Body of pancreas (tissue), 4 donors: ENCODE measurements around the gene KCNQ5. TPM values are rescaled to one million over a fixed set of nuclear protein-coding genes. Genes with fewer than 3 reads are reported as not detected.

Source experiments
- ATAC-seq: fragments of 150-250 bp; one replicate; pipeline ENCODE4 v1.9.1; 2016
- DNase-seq, 4 donors: peaks; one replicate each; pipeline ENCODE4 v3.0.0-alpha.2; 2019
- H3K27ac ChIP-seq, 4 donors: fragments of 200-600 bp; sonication (generic); 1 replicate in 3 of 4; 2 replicates in 1 of 4; pipeline versions ENCODE4 v1.5.1 to v1.6.1; 2016 to 2019; ENCODE audit warnings: mild to moderate bottlenecking in 1 of 4, mixed read lengths in 1 of 4, moderate library complexity in 1 of 4
- H3K27me3 ChIP-seq, 2 donors: fragments of 200-600 bp; sonication (generic); one replicate each; pipeline ENCODE4 v1.6.0; 2016; ENCODE audit warnings: mild to moderate bottlenecking in 1 of 2
- H3K36me3 ChIP-seq, 2 donors: fragments of 200-600 bp; sonication (generic); replicated peaks in 1 of 2; 2 replicates each; pipeline ENCODE4 v1.5.1; 2016; ENCODE audit warnings: low read depth in 2 of 2; ENCODE audit not compliant: insufficient read depth in 1 of 2
- H3K4me1 ChIP-seq: fragments of 200-600 bp; sonication (generic); one replicate; pipeline ENCODE4 v1.6.0; 2016
- H3K4me3 ChIP-seq, 2 donors: fragments of 200-600 bp; sonication (generic); 1 replicate in 1 of 2; 2 replicates in 1 of 2; pipeline ENCODE4 v1.5.1; 2016 to 2019
- H3K9me3 ChIP-seq, 3 donors: fragments of 200-600 bp; sonication (generic); 1 replicate in 2 of 3; 2 replicates in 1 of 3; pipeline ENCODE4 v1.5.1; 2016
- POLR2A ChIP-seq, 3 donors: fragments of 450-650 bp; IDR thresholded peaks; one replicate each; pipeline ENCODE4 v1.6.1; 2016; ENCODE audit warnings: antibody characterized with exemption in 3 of 3, mild to moderate bottlenecking in 2 of 3
- WGBS, 2 donors: methylation state at CpG; one replicate each; pipeline ENCODE4 v1.1.5; 2017; 5-methylcytosine and 5-hydroxymethylcytosine counted together
- intact Hi-C: fragments of 100-400 bp; cut with DNase I; formaldehyde crosslinking; loops from one replicate; pipeline ENCODE4 v1.15.1; 2023
- total RNA-seq, 2 donors: library from RNA; depleted of rRNA; stranded (reverse); fragments of >200 nt; gene quantifications; one replicate each; pipeline ENCODE4 v1.1.0, GENCODE V29; 2016
- TF ChIP-seq, protein P1 (sequence below), 7 experiments: fragments of 450-650 bp in 4 of 7; fragments of 200-600 bp in 3 of 7; sonication (generic) in 3 of 7; IDR thresholded peaks; one replicate each; pipeline ENCODE4 v1.5.1; 2016 to 2019; ENCODE audit warnings: antibody characterized with exemption in 7 of 7

The KCNQ5 gene
- total RNA-seq, 2 donors from 2014 or later = 1.0 to 1.6 TPM

DNA sequence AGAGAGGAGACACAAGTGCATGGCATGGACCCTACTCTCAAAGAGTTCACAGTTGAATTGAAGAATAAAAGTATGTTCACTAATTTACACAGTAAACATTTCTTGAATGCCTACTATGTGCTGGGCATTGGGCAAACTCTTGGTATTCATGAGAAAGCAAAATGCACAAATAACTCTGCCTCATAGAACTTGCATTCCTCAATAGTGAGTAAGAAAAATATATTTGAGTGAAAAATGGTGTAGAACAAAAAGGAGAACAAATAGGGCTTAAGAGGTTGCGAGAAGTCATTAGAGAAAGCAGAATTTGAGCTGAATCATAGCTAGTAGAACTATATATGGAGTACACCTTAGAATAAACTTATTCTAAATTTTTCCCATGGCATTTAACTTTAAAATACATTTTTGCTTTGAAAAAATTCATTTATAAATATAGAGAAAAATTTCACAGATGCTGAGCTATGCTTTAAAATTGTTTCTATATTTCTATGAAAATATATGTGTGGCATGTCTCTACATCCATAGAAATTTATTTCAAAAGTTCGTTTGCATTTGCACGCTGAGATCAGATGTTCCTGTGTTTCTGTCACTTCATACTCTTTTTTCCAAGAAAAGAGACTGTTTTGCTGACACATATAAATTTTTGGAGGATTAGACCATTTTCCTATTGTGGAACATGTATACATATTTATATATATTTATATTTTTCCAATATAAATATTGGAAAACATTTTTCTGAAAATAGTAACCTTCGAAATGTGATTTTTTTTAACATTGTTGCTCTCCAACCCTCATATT lies 236.1 kb downstream of the KCNQ5 start:
- H3K4me1 ChIP-seq = no peaks in the 10 kb centered on the region
- ATAC-seq (no peak), DNase-seq (no peak)
- TF ChIP-seq, protein P1, sequence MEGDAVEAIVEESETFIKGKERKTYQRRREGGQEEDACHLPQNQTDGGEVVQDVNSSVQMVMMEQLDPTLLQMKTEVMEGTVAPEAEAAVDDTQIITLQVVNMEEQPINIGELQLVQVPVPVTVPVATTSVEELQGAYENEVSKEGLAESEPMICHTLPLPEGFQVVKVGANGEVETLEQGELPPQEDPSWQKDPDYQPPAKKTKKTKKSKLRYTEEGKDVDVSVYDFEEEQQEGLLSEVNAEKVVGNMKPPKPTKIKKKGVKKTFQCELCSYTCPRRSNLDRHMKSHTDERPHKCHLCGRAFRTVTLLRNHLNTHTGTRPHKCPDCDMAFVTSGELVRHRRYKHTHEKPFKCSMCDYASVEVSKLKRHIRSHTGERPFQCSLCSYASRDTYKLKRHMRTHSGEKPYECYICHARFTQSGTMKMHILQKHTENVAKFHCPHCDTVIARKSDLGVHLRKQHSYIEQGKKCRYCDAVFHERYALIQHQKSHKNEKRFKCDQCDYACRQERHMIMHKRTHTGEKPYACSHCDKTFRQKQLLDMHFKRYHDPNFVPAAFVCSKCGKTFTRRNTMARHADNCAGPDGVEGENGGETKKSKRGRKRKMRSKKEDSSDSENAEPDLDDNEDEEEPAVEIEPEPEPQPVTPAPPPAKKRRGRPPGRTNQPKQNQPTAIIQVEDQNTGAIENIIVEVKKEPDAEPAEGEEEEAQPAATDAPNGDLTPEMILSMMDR (IDR thresholded peaks at IDR 0.05) = no peak
- TF ChIP-seq POLR2A (IDR thresholded peaks at IDR 0.05) = no peak
- H3K36me3 ChIP-seq = no peaks in the 10 kb centered on the region
- intact Hi-C loops = no loop called here
- H3K27ac ChIP-seq = no peak overlapping the region
- H3K9me3 ChIP-seq = no peaks in the 10 kb centered on the region
- no peaks in the 10 kb centered on the region for H3K27me3 ChIP-seq
- H3K4me3 ChIP-seq = no peak overlapping the region
- 89 to 93% methylated on average over 4 of the region's 4 CpGs for WGBS, 2 donors

DNA sequence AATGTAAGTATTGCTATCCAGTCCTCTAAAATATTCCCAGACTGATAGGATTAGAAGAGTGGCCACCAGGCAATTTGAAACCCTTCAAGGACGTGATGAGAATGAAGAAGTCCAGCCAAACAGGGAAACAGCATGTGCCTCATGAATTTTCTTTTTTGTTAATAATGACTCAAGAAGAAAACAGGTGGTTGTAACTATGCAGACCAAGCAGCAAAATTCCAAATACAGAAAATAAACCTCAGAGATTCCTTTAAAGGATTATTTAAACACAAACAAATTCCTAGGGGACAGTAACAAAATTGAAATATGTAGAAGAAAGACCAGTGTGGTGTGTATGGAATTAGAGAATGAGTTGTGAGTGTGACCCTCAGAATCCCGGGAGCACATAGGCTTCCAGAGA lies 239.2 kb downstream of the KCNQ5 start:
- 65 to 77% methylated on average over 2 of the region's 2 CpGs for WGBS, 2 donors
- H3K27ac ChIP-seq = no peak overlapping the region
- no peak for DNase-seq
- H3K36me3 ChIP-seq = no peaks in the 10 kb centered on the region
- peaks cover 14% of the 10 kb centered on the region for H3K4me1 ChIP-seq
- ATAC-seq = no peak
- TF ChIP-seq, protein P1 (IDR thresholded peaks at IDR 0.05) = no peak
- no peak for TF ChIP-seq POLR2A (IDR thresholded peaks at IDR 0.05)
- no peaks in the 10 kb centered on the region for H3K9me3 ChIP-seq
- H3K27me3 ChIP-seq = no peaks in the 10 kb centered on the region
- intact Hi-C loops = no loop called here
- H3K4me3 ChIP-seq = no peak overlapping the region

DNA sequence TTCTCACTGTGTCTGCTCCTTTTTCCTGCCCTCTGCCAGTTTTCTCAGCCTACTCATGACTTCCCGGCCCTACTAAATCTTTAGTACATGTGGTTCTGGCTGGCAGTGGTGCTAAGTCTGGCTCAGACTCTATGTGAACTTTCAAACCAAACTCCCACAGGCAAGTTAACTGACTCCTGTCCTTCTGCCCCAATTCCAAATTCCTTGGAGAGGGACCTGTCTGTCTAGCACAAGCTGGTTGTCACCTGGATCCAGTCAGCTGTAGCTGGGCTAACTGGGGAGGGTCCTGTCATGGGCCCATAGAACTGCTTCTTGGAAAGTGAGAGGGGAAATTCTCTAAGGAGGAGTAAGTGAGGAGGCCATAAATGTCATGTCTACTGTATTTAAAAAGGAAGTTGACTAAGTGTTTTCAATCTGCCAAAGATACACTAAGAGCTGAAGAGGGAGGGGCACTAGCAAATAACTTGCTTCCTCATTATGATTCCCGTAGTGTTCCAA lies 240.1 kb downstream of the KCNQ5 start:
- H3K27ac ChIP-seq = no peak overlapping the region
- 49 to 52% methylated on average over 2 of the region's 2 CpGs for WGBS, 2 donors
- intact Hi-C loops = no loop called here

DNA sequence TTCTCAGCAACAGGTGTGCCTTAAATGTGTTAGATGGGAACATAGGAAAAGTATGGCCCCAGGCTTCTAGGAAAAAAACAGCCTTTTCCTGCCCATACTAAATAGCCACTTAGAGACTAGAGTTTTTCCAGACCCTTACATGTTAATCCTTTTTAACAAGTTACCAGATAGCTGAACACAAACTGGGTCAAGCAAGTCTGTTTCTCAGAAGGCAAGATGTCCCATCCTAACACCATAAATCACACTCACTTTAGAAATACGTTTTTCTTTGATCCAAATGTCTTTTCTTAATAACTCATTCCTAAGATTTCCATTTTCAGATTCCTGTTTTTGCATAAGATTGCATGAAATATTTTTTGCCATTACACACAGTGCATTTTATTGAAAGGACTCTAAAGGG lies 241.3 kb downstream of the KCNQ5 start:
- Histone ChIP-seq H3K9me3 (no peaks in the 10 kb centered on the region), H3K27ac (no peak overlapping the region), H3K27me3 (no peaks in the 10 kb centered on the region), H3K4me1 (peaks cover 14% of the 10 kb centered on the region), H3K36me3 (no peaks in the 10 kb centered on the region), H3K4me3 (no peak overlapping the region)
- DNase-seq = no peak
- no peak for ATAC-seq
- 32 to 46% methylated on average over 1 of the region's 1 CpG for WGBS, 2 donors
- TF ChIP-seq, protein P1 (IDR thresholded peaks at IDR 0.05) = no peak
- no peak for TF ChIP-seq POLR2A (IDR thresholded peaks at IDR 0.05)
- intact Hi-C loops = no loop called here

More for the DNA sequence above, 240.1 kb downstream of the KCNQ5 start:
- H3K36me3 ChIP-seq = no peaks in the 10 kb centered on the region
- H3K9me3 ChIP-seq = no peaks in the 10 kb centered on the region
- no peaks in the 10 kb centered on the region for H3K27me3 ChIP-seq
- DNase-seq (no peak), ATAC-seq (no peak)
- TF ChIP-seq, protein P1 (IDR thresholded peaks at IDR 0.05) = no peak
- TF ChIP-seq POLR2A (IDR thresholded peaks at IDR 0.05) = no peak
- H3K4me1 ChIP-seq = peaks cover 14% of the 10 kb centered on the region
- H3K4me3 ChIP-seq = no peak overlapping the region

DNA sequence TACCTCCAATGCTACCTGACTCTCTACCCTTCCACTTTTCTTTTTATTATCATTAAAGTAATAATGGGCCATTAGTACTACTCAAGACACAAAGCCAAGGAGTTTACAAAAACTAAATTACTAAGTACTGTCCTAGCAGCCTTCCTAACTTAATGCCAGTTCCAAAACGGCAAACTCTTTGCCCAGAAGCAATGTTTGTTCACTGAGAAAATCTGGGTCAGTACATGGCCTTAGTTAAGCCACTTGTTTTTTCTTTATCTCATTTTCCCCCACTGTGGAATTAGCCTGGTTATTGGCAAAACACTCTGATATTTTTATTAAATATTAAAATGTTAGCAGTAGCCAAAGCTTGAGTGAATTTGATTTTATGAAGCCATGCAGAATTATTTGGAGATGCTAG lies 242.4 kb downstream of the KCNQ5 start:
- no peaks in the 10 kb centered on the region for H3K36me3 ChIP-seq
- H3K27ac ChIP-seq = no peak overlapping the region
- intact Hi-C loops = no loop called here
- H3K9me3 ChIP-seq = no peaks in the 10 kb centered on the region
- DNase-seq (no peak), ATAC-seq (no peak)
- no peaks in the 10 kb centered on the region for H3K27me3 ChIP-seq
- H3K4me3 ChIP-seq = no peak overlapping the region
- TF ChIP-seq, protein P1 (IDR thresholded peaks at IDR 0.05) = no peak
- no peak for TF ChIP-seq POLR2A (IDR thresholded peaks at IDR 0.05)
- WGBS, 2 donors = 31 to 32% methylated on average over 1 of the region's 1 CpG
- peaks cover 14% of the 10 kb centered on the region for H3K4me1 ChIP-seq
